ENCODE results near the gene PPP1R14C.

DNA sequence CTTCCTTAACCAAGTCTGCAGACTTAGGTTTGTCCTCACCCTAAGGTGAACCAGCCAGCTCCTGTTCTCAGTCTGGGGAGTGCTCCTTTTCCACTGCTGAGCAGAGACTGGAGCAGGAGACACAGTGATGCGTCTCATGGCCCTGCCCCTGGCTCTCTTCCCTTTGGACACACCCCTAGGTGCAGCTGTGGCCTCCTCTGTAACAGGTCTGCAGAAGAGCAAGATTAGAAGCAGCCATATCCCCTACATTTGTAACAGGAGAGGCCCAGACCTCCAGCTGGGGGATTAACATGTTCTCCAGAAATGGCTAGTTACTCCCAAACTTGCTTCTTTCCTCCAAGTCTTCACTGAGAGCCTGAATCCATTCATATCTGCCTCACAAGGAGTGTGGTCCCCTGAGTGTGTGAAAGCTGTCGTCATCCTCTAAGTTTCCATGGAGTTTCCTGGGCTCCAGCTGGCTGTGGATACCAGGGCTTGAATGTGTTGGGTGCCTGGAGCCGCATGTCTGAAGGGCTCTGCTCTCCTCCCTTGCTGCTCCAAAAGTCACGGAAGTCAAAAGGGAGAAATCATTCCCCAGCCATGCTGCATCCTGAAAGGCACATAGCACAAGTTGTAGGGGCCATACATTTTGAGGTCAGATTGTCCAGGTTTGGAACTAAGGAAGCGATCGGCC is 57.7 kb downstream of the PPP1R14C start:
- TF ChIP-seq CTCF (IDR thresholded peaks at IDR 0.05; ENCODE audit: low read depth, low read length) (no peak), EZH2phosphoT487 (IDR thresholded peaks at IDR 0.05; ENCODE audit: low read depth) (no peak)

Measured in OCI-LY3 (cell line).